GM12864 (cell line): ENCODE measurements around the gene ZNF747.
"Not testable (repeated sequence)": the region's sequence is repeated elsewhere in the genome, so short reads cannot be mapped to it uniquely, and the experiment has no call there.

Experiments
- DNase-seq: peaks from one replicate; pipeline ENCODE4 v3.0.0-alpha.2; 2011; ENCODE audit warnings: low read depth
- H3K4me3 ChIP-seq: 2 replicates; pipeline ENCODE4 v1.5.1; 2011; ENCODE audit warnings: mild to moderate bottlenecking, low read depth, low read length, control low read depth
- CTCF ChIP-seq: IDR thresholded peaks from 2 replicates; pipeline ENCODE4 v1.5.1; 2011; ENCODE audit warnings: low read depth, mild to moderate bottlenecking, moderate library complexity, low read length, control low read depth, inconsistent platforms; ENCODE audit errors: missing control alignments

Gene ZNF747

GRCh38 chr16:30539000-30539964 is 4.6 kb upstream of the ZNF747 start:
- no peak for TF ChIP-seq CTCF
- no peak overlapping the region for H3K4me3 ChIP-seq
- DNase-seq = no peak

- DNase-seq = not testable (repeated sequence)
- peak overlapping the region; percentile 83; the same call in 1 of the 2 replicates for H3K4me3 ChIP-seq
Observed at GRCh38 chr16:30536391-30537024, 1.9 kb upstream of the ZNF747 start.

DNA sequence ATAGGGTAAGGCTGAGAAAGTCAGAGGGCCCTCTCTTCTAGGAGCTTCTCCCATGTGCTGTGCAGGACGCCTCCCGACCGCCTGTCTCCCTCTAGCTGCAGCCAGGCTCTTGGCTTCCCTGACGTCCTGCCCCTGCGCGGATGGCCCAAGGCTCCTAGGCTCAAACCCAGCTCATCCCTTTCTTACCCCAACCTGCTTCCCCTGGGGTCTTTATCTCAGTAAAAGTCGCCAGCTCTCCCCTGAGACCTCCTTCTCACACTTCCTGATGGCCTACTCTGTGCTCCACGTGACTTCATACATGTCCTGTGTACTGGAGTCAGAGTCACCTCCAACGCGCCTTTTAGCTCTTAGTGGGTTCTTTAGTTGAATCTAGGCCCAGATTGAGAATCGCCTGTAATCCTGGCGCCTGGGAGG is 1.1 kb upstream of the ZNF747 start:
- no peak for DNase-seq
- peak; percentile 67 for TF ChIP-seq CTCF

DNA sequence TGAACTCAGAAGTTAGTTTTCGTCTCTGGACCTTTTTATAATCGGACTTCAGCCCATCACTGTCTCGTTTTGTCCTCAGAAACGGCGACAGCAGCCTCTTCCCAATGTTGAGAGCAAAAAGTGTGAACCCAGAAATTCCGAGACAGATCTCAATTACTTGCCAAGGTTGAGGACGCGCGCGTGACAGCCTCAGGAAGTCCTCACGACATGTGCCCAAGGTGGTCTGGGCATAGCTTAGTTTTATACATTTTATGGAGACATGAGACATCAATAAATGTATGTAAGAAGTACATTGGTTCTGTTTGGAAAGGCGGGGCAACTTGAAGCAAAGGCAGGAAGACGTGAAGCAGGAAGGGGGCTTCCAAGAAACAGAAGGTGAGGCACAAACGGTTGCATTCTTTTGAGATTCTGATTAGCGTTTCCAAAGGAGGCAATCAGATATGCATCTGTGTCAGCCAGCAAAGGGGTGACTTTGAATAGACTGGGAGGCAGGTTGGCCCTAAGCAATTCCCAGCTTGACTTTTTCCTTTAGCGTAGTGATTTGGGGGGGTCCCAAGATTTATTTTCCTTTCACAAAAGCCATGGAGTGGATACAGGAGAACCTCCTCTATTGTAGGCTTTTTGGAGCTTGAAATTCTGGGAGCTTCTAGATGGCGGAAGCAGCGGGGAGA is 583 bp upstream of the ZNF747 start:
- no peak for DNase-seq
- no peak for TF ChIP-seq CTCF
- H3K4me3 ChIP-seq = peak overlapping the region; percentile 83

More for the DNA sequence above, 1.1 kb upstream of the ZNF747 start:
- peak overlapping the region; percentile 83 for H3K4me3 ChIP-seq

GRCh38 chr16:30533748-30534367 is 800 bp downstream of the ZNF747 start:
- peak overlapping the region; percentile 83 for H3K4me3 ChIP-seq
- TF ChIP-seq CTCF = no peak
- DNase-seq = no peak

DNA sequence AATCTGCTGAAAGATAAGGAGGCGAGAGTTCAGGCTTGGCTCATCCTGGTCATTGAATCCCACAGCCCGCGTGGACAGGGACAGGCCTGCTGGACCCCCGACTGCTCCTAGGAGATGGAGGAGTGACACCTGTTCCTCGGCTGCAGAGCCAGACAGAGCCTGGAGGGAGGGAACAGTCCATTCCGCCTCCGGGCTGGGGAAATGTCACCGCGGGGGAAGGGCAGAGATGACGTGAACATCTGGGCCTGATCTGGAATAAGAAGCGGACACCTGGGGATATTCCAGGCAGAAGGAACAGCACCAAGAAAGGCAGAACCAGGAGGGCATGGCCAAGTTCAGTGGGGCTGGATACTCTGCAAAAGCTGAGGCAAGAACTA is 1.5 kb downstream of the ZNF747 start:
- no peak for DNase-seq
- H3K4me3 ChIP-seq = no peak overlapping the region
- no peak for TF ChIP-seq CTCF
